Trophoblast cell (in vitro differentiated cells and primary cell): ENCODE data around the gene FAS.

Source experiments
- DNase-seq, 2 donors: peaks; one replicate each; pipeline ENCODE4 v3.0.0-alpha.2; 2016
- H2AFZ ChIP-seq: 2 replicates; pipeline ENCODE4 v1.6.1; 2013; ENCODE audit warnings: low read length, moderate library complexity, mild to moderate bottlenecking; ENCODE audit not compliant: insufficient read depth, poor library complexity
- H2AK5ac ChIP-seq: 2 replicates; pipeline ENCODE4 v1.6.1; 2013; ENCODE audit warnings: mild to moderate bottlenecking, low read length
- H2BK120ac ChIP-seq: 2 replicates; pipeline ENCODE4 v1.6.1; 2013; ENCODE audit warnings: low read length, mild to moderate bottlenecking, moderate library complexity; ENCODE audit not compliant: insufficient read depth, poor library complexity
- H2BK12ac ChIP-seq: 2 replicates; pipeline ENCODE4 v1.6.1; 2013; ENCODE audit warnings: mild to moderate bottlenecking, low read length, moderate library complexity
- H2BK5ac ChIP-seq: 2 replicates; pipeline ENCODE4 v1.6.1; 2013; ENCODE audit warnings: low read length, low read depth, moderate library complexity, mild to moderate bottlenecking; ENCODE audit not compliant: poor library complexity
- H3K14ac ChIP-seq: 2 replicates; pipeline ENCODE4 v1.6.1; 2013; ENCODE audit warnings: mild to moderate bottlenecking, low read length
- H3K18ac ChIP-seq: 2 replicates; pipeline ENCODE4 v1.6.1; 2013; ENCODE audit warnings: mild to moderate bottlenecking, low read length
- H3K23ac ChIP-seq: 2 replicates; pipeline ENCODE4 v1.6.1; 2013; ENCODE audit warnings: low read length
- H3K27ac ChIP-seq: 2 replicates; pipeline ENCODE4 v1.5.1; 2013; ENCODE audit warnings: low read depth, mild to moderate bottlenecking, inconsistent platforms, low read length, moderate library complexity
- H3K27me3 ChIP-seq: 2 replicates; pipeline ENCODE4 v1.6.1; 2013; ENCODE audit warnings: inconsistent platforms, mild to moderate bottlenecking, low read length, moderate library complexity; ENCODE audit not compliant: insufficient read depth
- H3K36me3 ChIP-seq, 2 experiments: 1 replicate in 1 of 2; 2 replicates in 1 of 2; pipeline ENCODE4 v1.6.1; 2013; ENCODE audit warnings: low read length in 2 of 2, mild to moderate bottlenecking in 2 of 2, moderate library complexity in 1 of 2; ENCODE audit not compliant: insufficient read depth in 2 of 2, control insufficient read depth in 1 of 2
- H3K4ac ChIP-seq: 2 replicates; pipeline ENCODE4 v1.6.1; 2013; ENCODE audit warnings: low read depth, mild to moderate bottlenecking, low read length, moderate library complexity
- H3K4me1 ChIP-seq, 2 experiments: 1 replicate in 1 of 2; 2 replicates in 1 of 2; pipeline ENCODE4 v1.6.1; 2013; ENCODE audit warnings: low read length in 2 of 2, mild to moderate bottlenecking in 2 of 2, moderate library complexity in 1 of 2; ENCODE audit not compliant: insufficient read depth in 2 of 2, control insufficient read depth in 1 of 2
- H3K4me2 ChIP-seq: 2 replicates; pipeline ENCODE4 v1.6.1; 2013; ENCODE audit warnings: inconsistent platforms, mild to moderate bottlenecking, low read length, moderate library complexity
- H3K4me3 ChIP-seq: 2 replicates; pipeline ENCODE4 v1.5.1; 2013; ENCODE audit warnings: mild to moderate bottlenecking, low read depth, low read length, inconsistent platforms
- H3K79me1 ChIP-seq: one replicate; pipeline ENCODE4 v1.6.1; 2013; ENCODE audit warnings: low read length
- H3K79me2 ChIP-seq: 2 replicates; pipeline ENCODE4 v1.6.1; 2013; ENCODE audit warnings: low read length, mild to moderate bottlenecking; ENCODE audit not compliant: control insufficient read depth, insufficient read depth, poor library complexity
- H3K9ac ChIP-seq: 2 replicates; pipeline ENCODE4 v1.6.1; 2013; ENCODE audit warnings: mild to moderate bottlenecking, low read length
- H3K9me3 ChIP-seq: 2 replicates; pipeline ENCODE4 v1.6.1; 2013; ENCODE audit warnings: low read depth, mild to moderate bottlenecking, control low read depth, inconsistent platforms, low read length; ENCODE audit not compliant: insufficient read depth
- H4K12ac ChIP-seq: 2 replicates; pipeline ENCODE4 v1.6.1; 2013; ENCODE audit warnings: low read depth, mild to moderate bottlenecking, low read length, moderate library complexity
- H4K8ac ChIP-seq: 2 replicates; pipeline ENCODE4 v1.6.1; 2013; ENCODE audit warnings: low read depth, mild to moderate bottlenecking, low read length, moderate library complexity
- H4K91ac ChIP-seq: one replicate; pipeline ENCODE4 v1.6.1; 2013; ENCODE audit warnings: low read depth, mild to moderate bottlenecking, low read length, moderate library complexity
- WGBS: extraction: QIAGEN DNeasy Blood & Tissue Kit; methylation state at CpG from one replicate; pipeline ENCODE4 v1.1.7; 2013; ENCODE audit warnings: missing lambda C conversion rate; ENCODE audit not compliant: insufficient read length, insufficient coverage; ENCODE audit errors: extremely low coverage; 5-methylcytosine and 5-hydroxymethylcytosine counted together

Gene FAS

GRCh38 chr10:88975377-88975720 lies 15.2 kb upstream of the FAS start:
- H3K14ac ChIP-seq, result no peak overlapping the region
- H2AK5ac ChIP-seq, result no peak overlapping the region
- H3K4me2 ChIP-seq, result no peak overlapping the region
- H3K9ac ChIP-seq, result no peak overlapping the region
- no peaks in the 10 kb centered on the region for H3K36me3 ChIP-seq
- H3K4ac ChIP-seq, result no peak overlapping the region
- no peak overlapping the region for H2AFZ ChIP-seq
- H4K12ac ChIP-seq, result no peak overlapping the region
- no peak overlapping the region for H3K27ac ChIP-seq
- no peaks in the 10 kb centered on the region for H3K79me2 ChIP-seq
- no peak overlapping the region for H3K4me3 ChIP-seq
- H4K91ac ChIP-seq, result no peak overlapping the region
- peaks cover 0 to 3% of the 10 kb centered on the region in 2 experiments for H3K4me1 ChIP-seq
- DNase-seq, result no peak
- H2BK12ac ChIP-seq, result no peak overlapping the region
- no peaks in the 10 kb centered on the region for H3K79me1 ChIP-seq
- H3K18ac ChIP-seq, result no peak overlapping the region
- no CpG with 5 or more reads among the region's 3 CpGs for WGBS
- no peak overlapping the region for H3K23ac ChIP-seq
- H2BK5ac ChIP-seq, result no peak overlapping the region
- H3K27me3 ChIP-seq, result no peaks in the 10 kb centered on the region
- no peak overlapping the region for H4K8ac ChIP-seq
- no peak overlapping the region for H2BK120ac ChIP-seq
- H3K9me3 ChIP-seq, result no peaks in the 10 kb centered on the region

GRCh38 chr10:88978463-88978862 lies 12.1 kb upstream of the FAS start:
- H3K4ac ChIP-seq, result no peak overlapping the region
- no peak overlapping the region for H3K4me2 ChIP-seq
- H3K23ac ChIP-seq, result no peak overlapping the region
- H4K91ac ChIP-seq, result no peak overlapping the region
- H3K14ac ChIP-seq, result no peak overlapping the region
- H3K36me3 ChIP-seq, result no peaks in the 10 kb centered on the region
- no peaks in the 10 kb centered on the region for H3K79me2 ChIP-seq
- no peak overlapping the region for H2AFZ ChIP-seq
- H3K27me3 ChIP-seq, result no peaks in the 10 kb centered on the region
- H3K4me1 ChIP-seq, result peaks cover 0 to 3% of the 10 kb centered on the region in 2 experiments
- no peak overlapping the region for H2BK5ac ChIP-seq
- no peak overlapping the region for H3K27ac ChIP-seq
- H3K79me1 ChIP-seq, result no peaks in the 10 kb centered on the region
- H2BK120ac ChIP-seq, result no peak overlapping the region
- no peaks in the 10 kb centered on the region for H3K9me3 ChIP-seq
- H2BK12ac ChIP-seq, result no peak overlapping the region
- WGBS, result no CpG with 5 or more reads among the region's 2 CpGs
- no peak overlapping the region for H4K12ac ChIP-seq
- no peak for DNase-seq
- no peak overlapping the region for H3K18ac ChIP-seq
- no peak overlapping the region for H3K4me3 ChIP-seq
- no peak overlapping the region for H2AK5ac ChIP-seq
- H4K8ac ChIP-seq, result no peak overlapping the region
- H3K9ac ChIP-seq, result no peak overlapping the region

DNA sequence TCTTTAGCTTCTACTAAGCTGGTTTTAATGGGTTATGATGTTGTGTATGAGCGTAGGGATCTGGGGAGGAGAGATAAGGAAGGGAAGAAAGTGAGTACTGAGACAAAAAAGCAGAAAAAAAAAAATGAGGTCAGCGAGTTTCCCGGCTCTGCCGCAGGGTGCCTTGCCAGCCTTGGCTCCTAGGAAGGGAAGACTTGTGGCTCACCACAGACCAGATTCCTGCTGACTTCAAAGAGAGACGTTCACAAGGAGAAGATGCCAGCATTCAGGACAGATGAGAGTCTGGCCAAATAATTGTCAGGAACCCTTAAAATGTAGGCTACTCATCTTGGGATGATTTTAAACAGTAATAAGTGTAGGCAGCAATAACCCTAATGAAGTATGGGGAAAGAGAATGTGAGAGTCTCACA lies 11.4 kb upstream of the FAS start:
- H2AFZ ChIP-seq, result no peak overlapping the region
- H3K79me1 ChIP-seq, result no peaks in the 10 kb centered on the region
- H2BK120ac ChIP-seq, result no peak overlapping the region
- H3K14ac ChIP-seq, result no peak overlapping the region
- no peak overlapping the region for H4K8ac ChIP-seq
- H3K36me3 ChIP-seq, result no peaks in the 10 kb centered on the region
- H3K23ac ChIP-seq, result no peak overlapping the region
- H3K4me2 ChIP-seq, result no peak overlapping the region
- no peak overlapping the region for H3K4ac ChIP-seq
- no peak overlapping the region for H2AK5ac ChIP-seq
- 100% methylated on average over 1 of the region's 5 CpGs for WGBS
- H3K27me3 ChIP-seq, result no peaks in the 10 kb centered on the region
- H4K12ac ChIP-seq, result no peak overlapping the region
- peaks cover 0 to 3% of the 10 kb centered on the region in 2 experiments for H3K4me1 ChIP-seq
- no peak overlapping the region for H3K4me3 ChIP-seq
- H2BK12ac ChIP-seq, result no peak overlapping the region
- DNase-seq, result no peak
- no peak overlapping the region for H3K18ac ChIP-seq
- no peaks in the 10 kb centered on the region for H3K9me3 ChIP-seq
- H3K27ac ChIP-seq, result no peak overlapping the region
- no peak overlapping the region for H4K91ac ChIP-seq
- no peak overlapping the region for H3K9ac ChIP-seq
- H2BK5ac ChIP-seq, result no peak overlapping the region
- no peaks in the 10 kb centered on the region for H3K79me2 ChIP-seq

GRCh38 chr10:88979603-88980002 lies 11.0 kb upstream of the FAS start:
- no peaks in the 10 kb centered on the region for H3K79me1 ChIP-seq
- H2AFZ ChIP-seq, result no peak overlapping the region
- H3K23ac ChIP-seq, result no peak overlapping the region
- no peak overlapping the region for H4K12ac ChIP-seq
- no peak overlapping the region for H3K14ac ChIP-seq
- no peak overlapping the region for H3K9ac ChIP-seq
- no peak overlapping the region for H3K4me3 ChIP-seq
- H2AK5ac ChIP-seq, result no peak overlapping the region
- H3K79me2 ChIP-seq, result no peaks in the 10 kb centered on the region
- no CpG with 5 or more reads among the region's 4 CpGs for WGBS
- no peak overlapping the region for H4K8ac ChIP-seq
- H2BK5ac ChIP-seq, result no peak overlapping the region
- H3K36me3 ChIP-seq, result no peaks in the 10 kb centered on the region
- H2BK120ac ChIP-seq, result no peak overlapping the region
- no peak overlapping the region for H3K4me2 ChIP-seq
- H3K4ac ChIP-seq, result no peak overlapping the region
- no peak overlapping the region for H3K27ac ChIP-seq
- H4K91ac ChIP-seq, result no peak overlapping the region
- H3K4me1 ChIP-seq, result peaks cover 0 to 3% of the 10 kb centered on the region in 2 experiments
- H3K27me3 ChIP-seq, result no peaks in the 10 kb centered on the region
- no peak for DNase-seq
- H3K18ac ChIP-seq, result no peak overlapping the region
- H2BK12ac ChIP-seq, result no peak overlapping the region
- no peaks in the 10 kb centered on the region for H3K9me3 ChIP-seq
